DMS53 treated with DMSO at 0.1 percent for 48 hours (cell line): Measurements from ENCODE around the gene WDFY1.

Experiments
- DNase-seq: peaks from one replicate; lab custom pipeline; 2025; ENCODE audit not compliant: unreplicated experiment; lab: John Stamatoyannopoulos, UW

WDFY1 gene

DNA sequence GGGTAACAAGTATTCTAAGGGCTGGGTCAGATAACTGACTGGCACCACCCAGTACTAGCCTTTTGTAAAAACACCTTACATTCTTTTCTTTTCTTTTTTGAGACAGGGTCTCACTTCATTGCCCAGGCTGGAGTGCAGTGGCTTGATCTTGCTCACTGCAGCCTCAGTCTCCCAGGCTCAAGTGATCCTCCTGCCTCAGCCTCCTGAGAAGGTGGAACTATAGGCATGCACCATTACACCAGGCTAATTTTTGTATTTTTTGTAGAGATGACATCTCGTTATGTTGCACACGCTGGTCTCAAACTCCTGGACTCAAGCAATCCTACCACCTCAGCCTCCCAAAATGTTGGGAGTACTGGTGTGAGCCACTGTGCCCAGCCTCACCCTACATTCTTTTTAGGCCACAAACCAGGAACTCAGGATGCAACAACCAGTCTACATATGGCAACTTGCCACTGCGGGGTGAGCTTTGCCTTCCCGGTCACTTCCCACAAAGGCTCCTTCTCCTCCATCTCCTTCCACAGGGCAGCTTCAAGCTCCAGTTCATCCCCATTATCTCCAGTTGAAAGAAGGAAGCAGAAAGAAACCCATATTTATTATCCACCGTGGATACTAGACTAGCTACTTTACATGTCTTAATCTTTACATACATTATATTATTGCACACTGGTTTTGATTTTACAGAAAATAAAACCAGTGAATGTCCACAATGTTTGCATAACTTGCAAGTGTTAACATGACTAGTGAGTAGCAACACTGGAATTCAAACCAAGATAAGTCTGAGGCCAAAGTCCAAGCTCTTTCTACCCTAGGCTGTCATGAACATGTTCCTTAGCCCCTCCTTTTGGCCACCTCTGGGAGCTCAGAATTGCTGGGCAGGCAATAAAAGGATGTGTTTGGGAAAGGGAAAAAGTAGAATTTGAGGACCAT is 84.1 kb downstream of the WDFY1 start:
- no peak for DNase-seq

DNA sequence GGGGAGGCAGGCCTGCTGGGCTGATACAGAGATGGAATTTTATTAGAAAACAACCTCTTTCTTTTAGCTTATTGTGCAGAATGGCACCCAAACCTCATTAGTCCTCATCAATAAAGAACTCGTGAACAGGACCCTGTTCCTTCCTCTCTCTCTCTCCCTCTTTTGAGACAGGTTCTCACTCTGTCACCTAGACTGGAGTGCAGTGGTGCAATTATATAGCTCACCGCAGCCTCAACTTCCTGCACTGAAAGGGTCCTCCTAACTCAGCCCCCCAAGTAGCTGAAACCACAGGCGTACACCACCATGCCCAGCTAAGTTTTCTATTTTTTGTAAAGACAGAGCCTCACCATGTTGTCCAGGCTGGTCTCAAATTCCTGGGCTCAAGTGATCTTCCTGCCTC is 86.1 kb downstream of the WDFY1 start:
- no peak for DNase-seq

DNA sequence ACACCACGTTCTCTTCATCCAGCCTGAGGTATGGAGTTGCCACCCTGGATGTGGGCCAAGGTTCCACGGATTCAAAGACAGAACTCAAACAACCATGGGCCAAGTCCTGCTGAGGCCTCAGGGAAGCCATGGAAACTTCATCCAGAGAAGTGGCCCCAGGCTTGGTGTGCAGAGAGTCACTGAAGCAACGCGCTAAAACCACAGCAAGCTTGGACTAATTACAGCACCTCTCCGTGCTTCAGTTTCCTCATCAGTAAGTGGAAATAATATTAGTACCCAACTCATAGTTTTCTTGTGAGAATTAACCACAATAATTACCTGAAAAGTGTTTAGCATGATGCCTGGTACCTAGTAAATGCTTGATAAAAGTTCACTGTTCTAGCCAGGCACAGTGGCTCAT is 88.6 kb downstream of the WDFY1 start:
- DNase-seq: no peak

DNA sequence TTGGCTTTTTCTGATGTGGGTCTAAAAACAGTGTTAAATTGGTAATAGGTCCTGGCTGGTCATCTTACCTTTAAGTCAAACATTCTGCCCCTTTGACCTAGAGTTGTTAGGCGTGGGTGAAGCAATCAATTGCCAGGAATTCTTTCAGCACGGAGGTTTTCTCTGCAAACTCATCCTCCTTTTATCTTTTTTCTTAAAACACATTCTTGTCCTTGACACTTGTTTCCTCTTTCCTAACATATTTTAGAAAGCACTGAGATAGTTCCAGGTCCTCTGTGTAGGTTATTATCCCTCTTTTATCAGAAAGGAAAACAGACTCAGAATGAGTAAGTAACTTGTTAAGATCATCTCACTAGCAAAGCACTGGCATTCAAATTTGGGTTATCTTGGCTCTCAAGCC is 89.1 kb downstream of the WDFY1 start:
- no peak for DNase-seq

DNA sequence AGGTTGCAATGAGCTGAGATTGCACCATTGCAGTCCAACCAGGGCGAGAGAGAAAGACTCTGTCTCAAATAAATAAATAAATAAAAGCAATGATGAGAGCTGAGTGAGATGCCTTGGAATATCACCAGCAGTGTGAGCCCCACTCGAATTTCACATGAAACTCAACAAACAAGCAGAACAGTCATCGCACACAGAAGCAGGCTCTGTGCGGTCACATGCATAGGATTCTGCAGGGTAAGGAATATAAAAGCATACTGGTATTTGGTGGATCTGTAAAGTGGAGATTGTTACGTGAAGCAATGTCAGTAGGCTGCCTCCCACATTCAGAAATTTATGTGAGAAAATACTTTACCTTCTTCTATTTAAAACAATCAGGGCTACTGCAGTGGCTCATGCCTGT is 89.7 kb downstream of the WDFY1 start:
- DNase-seq: no peak

DNA sequence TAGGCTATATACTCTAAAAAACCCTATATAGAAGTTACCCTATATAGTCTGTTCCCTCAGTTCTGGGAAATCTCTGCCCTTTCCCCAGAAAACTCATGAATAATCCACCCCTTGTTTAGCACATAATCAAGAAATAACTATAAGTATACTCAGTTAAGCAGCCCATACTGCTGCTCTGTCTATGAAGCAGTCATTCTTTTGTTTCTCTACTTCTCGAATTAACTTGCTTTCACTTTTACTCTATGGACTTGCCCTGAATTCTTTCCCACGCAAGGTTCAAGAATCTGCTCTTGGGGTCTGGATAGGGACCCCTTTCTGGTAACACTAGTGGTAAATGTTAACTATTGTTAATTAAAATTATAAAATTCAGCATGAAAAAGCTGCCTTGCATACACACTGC is 90.4 kb downstream of the WDFY1 start:
- DNase-seq: no peak

DNA sequence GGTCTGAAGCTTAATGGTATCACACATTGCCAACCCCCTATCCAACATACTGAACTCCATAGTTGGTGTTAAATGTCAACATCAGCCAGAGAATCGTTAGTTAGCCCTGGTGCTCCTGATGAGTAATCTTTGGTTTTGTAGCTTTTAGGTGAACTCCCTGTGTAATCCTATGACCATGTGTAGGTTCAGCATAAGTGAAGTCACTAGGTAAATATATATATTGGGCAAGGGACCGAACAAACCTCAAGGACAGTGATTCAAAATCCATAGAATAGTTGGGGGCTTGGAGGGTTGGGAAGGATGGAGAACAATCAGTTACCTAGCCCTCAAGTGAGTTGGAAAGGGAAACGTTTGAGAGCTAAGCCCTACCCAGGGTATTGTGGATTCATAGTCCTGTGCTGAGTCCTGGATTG is 91.7 kb downstream of the WDFY1 start:
- no peak for DNase-seq

DNA sequence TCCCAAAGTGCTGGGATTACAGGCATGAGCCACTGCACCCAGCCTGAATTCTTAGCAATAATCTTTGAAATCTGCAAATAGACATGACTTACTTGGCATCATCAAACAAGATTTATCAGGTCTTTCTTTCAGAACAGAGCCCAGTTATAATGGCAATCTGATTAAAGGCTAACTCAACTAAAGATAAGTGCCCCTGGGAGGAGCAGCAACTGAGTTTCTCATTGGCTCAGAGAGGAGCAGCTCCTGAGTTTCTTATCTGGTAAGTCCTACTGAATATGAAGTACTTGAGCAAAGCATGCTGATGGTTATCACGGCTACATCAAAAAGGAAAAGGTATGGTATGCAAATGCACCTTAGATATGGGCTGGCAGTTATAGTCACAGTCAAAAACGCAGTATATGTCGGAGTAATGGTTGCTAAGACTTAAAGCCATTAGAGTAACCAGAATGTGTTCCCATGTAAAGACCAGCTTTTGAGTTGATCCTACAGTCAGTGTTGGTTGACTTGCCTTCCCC is 92.8 kb downstream of the WDFY1 start:
- no peak for DNase-seq

DNA sequence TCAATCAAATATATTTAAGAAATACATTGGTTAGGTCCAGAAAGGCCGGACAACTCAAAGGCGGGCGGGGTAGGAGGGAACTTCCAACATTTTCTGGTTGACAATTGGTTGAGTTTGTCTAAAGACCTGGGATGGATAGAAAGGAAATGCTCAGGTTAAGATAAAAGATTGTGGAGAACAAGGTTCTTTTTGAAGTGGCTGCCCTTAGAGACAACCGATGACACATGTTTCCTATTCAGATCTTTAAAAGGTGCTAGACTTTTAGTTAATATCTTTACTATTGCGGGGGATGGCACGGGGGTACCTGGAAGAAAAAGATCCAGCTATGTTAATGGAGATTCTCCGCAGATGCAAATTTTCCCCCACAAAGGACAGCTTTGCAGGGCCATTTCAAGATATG is 97.7 kb downstream of the WDFY1 start:
- DNase-seq: no peak

DNA sequence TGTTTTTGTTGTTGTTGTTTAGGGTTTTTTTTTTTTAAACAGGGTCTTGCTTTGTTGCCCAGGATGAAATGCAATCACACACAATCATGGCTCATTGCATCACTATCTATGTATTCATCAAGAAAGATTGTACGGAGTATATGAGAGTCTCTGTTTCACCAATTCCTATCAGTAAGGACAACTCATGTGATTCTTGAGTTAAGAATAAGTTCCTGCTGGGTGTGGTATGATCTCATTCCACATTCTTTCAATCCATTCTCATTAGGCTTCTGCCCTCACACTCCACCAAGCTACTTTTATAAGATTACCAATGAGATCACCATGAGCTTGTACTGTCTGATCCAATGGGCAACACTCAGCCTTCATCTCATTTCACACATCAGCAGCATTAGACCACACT is 98.6 kb downstream of the WDFY1 start:
- DNase-seq: no peak

DNA sequence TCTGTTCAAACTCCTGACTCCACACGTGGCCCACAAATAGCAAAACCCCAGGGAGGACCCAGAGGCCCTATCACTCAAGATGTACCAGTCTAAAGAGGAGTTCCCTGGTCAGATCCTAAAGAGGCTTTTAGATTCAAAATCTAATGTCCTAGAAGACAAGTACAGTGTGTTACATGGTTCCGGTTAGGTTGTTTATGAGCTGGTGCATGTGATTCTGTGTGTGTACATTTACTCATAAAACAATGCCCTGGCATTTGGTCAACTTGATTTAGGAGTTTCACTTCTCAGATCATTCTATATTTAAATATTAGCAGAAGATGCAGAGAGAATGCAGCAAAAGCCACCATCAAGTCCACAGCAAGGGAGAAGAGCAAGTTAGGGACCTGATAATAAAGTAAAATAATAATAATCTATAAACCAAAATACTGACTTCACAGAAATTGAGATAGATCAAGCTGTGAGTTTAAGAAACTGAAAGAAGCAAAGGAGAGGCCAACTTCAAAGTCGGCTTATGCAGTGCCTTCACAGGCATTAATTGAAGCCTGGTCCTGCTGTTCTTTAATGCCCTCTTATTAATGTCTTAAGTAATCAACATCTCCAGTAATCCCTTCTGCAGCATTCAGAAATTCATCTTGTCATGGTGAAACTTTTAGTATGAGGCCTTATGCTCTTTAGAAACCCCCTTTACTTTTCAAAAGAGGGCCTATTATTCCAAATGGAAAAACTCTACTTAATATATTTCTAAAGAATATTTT is 103.5 kb downstream of the WDFY1 start:
- DNase-seq: no peak

DNA sequence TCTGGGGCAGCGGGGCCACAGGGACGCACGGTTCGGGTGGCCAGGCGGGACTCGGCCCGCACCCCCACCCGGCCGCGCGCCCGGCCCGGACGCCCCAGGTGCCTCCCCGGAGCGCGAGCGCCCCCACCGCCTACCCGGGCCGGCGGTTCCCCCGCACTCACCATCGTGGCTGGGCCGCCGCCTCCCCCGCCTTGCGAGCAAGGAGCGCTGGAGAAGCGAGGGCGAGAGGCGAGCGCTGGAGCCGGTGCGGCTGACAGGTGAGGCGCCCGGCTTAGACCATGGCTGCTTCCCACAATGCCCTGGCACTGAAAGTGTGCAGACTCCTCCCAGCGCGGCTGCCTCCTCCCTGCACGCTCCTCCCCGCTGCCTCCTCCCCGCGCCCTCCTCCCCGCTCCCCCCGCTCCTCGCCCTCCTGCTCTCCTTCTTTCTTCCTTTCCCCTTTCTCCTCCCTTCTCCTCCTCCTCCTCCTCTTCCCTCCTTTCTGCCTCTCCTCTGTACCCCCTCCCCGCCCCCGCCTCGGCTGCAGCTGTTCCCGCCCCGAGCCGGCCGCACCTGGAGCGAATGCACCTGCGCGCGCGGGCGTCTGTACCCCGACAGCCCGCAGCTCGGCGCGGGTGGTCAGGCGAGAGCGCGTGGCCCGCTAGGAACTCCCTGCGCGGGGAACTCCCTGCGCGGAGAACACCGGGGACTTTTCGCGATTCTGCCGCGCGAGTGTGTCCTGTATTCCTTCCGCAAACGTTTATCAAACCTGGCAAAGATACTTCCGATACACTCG is 107.7 kb downstream of the WDFY1 start, which contains the start of gene AP1S3:
Gene AP1S3, minus strand, starts transcription at position 296 of the 775 bp plus-strand sequence. Its CDS starts 132 bp downstream, at position 164.
- peak; percentile 67 for DNase-seq

DNA sequence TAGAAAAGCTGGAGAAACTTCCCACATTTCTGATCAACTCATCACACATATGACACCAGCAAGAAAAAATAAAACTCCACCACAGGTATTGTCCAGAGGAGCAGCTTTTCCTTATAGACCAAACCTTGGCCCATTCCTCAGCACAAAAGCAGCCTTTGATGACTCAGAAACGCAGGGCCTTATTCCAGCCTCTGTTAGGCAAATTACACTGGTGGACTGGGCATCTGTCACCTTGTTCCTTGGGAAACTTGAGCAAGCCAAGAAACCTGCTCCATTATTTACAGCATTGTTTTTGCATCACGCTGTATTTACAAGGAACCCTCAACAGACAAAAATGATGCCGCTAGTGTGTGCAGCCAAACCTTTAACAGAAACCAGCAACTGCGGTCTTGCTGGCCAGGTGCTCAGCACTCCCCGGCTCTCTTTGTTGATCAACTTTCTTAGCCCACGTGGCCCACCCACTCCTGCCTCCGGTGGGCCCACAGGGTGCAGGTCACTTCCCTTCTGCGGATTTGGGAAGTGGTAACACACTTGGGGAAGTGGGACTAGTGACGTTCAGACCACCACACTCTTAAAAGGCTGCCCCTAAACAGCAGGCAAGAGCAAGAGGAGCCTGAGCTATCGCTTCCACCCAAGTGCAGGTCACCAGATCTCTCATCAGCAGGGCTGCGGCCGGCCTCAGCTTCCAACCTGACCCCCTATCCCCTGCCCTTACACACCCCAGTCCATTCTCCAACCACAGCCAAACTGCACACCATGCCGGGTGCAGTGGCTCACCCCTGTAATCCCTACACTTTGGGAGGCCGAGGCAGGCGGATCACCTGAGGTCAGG is 109.2 kb downstream of the WDFY1 start:
- DNase-seq: no peak

DNA sequence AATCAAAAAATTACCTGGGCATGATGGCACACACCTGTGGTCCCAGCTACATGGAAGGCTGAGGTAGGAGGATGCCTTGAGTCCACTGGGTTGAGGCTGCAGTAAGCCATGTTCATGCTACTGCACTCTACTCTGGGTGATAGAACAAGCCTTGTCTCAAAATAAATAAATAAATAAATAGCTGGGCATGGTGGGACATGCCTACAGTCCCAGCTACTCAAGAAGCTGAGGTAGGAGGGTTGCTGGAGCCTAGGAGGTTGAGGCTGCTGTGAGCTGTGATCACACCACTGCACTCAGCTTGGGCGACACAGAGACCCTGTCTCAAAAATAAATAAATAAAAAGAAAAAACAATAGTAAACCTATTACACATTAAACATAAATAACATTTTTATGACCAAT is 110.7 kb downstream of the WDFY1 start:
- no peak for DNase-seq

DNA sequence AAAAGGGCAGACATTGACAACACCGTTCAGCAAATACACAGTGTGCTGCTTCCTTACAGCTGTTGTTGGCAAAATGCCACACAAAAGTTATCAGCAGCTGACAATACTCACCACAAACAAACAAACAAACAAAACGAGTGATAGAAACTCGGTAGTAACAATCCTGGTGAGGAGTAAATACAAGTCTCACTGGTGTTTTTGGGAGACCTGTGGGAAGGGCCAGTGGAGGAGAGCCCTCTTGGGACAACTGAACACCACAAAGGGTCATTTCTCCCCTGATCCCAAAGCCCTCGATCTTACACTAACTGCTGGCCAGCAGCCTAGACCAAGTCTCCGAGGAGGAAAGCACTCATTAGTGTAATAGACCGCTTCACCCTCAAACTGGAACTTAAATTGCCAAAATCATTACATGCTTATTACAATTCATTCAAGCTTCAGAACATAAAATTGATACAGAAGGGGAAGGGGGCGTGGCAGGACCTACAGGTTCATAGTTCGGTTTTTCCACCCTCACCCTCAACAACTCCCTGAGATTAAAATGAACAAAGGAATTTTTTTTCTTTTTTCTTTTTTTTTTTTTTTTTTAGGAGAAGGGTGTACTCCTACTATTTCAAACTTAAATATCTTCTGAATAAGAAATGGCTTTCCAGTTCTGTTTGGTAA is 112.8 kb downstream of the WDFY1 start:
- no peak for DNase-seq

DNA sequence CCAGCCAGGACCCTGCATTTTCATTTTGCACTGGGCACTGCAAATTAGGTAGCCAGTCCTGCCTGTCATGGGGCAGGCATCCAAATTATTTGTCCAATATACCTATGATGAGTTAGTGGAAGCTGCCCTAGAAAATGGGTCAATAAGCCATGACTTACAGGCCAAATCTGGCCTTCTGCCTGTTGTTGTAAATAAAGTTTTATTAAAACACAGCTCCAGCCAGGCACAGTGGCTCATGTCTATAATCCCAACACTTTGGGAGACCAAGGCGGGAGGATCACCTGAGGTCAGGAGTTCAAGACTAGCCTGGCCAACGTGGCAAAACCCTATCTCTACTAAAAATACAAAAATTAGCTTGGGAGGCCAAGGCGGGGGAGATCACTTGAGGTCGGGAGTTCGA is 116.0 kb downstream of the WDFY1 start:
- DNase-seq: no peak

DNA sequence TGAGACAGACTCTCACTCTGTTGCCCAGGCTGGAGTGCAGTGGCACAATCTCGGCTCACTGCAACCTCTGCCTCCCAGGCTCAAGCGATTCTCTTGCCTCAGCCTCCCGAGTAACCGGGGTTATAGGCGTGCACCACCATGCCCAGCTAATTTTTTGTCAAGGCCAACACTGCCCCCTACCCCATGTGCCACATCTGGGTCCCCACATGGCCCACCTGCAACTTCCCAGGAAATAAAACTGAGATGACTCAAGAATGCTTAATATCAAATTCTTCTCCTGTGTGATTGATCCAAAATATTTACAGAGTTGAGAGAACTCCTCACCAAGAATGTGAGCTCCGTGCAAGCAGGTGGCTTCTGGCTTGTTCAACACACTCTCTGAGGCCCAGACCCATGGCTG is 116.8 kb downstream of the WDFY1 start:
- DNase-seq: no peak

DNA sequence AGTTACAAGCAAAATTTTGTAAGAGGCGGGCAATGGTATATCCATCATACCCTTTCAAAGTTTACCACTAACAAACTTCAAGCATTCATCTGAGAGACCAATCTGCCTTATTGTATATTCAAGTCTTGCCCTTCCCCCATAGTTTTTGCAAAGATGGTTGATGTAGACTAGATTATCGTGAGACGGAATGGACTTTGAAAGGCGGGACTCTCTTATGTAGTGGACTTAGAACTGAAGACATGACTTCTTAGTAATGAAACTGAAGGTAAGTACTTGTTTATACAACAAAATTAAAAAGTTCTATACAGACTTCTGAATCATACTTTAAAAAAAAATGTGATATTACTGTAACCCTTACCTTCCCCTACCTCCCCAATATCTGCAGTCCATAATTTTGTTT is 118.1 kb downstream of the WDFY1 start:
- no peak for DNase-seq
